ENCODE data around the gene NUBPL.
"Not testable (repeated sequence)": the region's sequence is repeated elsewhere in the genome, so short reads cannot be mapped to it uniquely, and the experiment has no call there.

Gene NUBPL

GRCh38 chr14:31884776-31885379 is 323.7 kb downstream of the NUBPL start:
- no peak for FAIRE-seq

DNA sequence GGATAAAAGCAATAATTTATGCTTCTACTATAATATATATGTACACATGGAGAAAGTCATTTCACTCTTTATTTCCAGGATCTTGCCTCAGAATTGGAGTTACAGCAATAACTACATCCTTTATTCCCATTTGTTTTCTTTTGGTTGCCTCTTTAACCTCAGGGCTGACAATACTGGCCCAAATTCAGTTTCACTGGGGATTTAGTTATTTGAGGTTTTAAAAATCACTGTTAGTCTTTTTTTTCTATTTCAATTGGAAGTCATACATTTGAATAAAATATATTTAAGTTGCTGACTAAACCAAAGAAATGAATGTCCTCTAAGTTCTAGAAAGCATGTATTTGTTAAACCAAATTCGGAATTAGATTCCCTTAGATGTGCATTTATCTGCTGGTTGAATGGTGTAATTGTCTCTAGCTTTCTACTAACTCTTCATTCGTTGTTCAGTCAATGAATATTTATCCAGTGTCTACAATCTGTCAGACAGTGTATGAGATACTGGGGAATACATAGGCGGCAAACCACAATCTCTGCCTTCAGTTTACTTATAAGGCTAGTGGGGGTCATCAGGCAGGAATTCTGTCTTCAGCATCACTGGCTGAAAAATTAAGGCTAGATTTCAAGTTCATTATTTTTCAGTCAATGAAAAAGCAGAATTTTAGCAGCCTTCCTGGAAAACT is 325.1 kb downstream of the NUBPL start:
- FAIRE-seq, result no peak

GRCh38 chr14:31887929-31888580 is 326.9 kb downstream of the NUBPL start:
- FAIRE-seq, result no peak

DNA sequence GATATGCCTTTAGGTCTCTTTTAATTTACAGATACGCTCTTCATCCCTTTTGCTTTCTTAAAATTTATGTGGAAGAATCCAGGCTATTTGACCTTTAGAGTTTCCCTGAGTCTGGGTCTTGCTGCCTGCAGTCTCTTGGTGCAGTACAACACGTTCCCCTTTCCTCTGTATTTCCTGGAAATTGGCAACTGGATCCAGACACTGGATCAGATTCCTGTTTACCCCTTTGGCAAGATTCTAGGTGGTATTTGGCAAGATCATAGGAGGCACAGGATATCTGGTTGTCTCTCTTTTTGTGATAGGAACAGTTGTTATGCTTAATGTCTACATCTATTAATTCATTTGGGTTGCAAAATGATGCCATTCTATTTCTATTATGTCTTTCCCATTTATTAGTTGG is 328.1 kb downstream of the NUBPL start:
- no peak for FAIRE-seq

- FAIRE-seq, result not testable (repeated sequence)
These were observed 329.0 kb downstream of the NUBPL start for GRCh38 chr14:31890202-31890601.

GRCh38 chr14:31893221-31893757 is 332.1 kb downstream of the NUBPL start:
- no peak for FAIRE-seq

- FAIRE-seq, result no peak
These were observed 333.1 kb downstream of the NUBPL start for GRCh38 chr14:31894351-31894750.

GRCh38 chr14:31895206-31895605 is 334.0 kb downstream of the NUBPL start:
- no peak for FAIRE-seq

- no peak for FAIRE-seq
These were observed 334.4 kb downstream of the NUBPL start for GRCh38 chr14:31895646-31896045.

DNA sequence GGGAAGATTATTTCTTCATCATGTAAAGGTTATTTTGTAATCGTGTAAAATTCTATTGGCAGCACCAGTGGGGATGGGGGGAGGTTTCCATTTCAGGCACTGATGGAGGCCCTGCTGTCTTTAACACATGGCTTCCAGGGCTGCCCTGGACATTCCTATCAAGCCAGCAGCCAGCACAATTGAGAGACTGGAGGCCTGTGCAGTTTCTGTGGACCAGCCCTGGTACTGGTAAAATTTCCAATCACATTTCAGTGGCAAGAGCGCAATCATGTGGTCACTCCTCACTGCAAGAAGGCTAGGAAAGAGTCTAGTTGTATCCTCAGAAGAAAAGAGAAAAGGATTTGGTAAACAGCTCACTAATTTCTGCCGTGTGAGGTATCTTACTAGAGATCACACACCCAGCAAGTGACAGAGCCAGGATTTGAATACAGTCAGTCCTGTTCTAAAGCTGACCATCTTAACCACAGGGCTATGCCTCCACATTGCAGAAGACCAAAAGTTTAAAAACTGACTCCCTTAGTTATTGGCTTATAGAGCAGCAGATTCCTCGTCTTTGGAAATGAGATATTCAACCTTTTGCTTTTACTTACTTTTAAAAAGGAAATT is 336.5 kb downstream of the NUBPL start:
- no peak for FAIRE-seq

GRCh38 chr14:31898838-31899528 is 337.8 kb downstream of the NUBPL start:
- FAIRE-seq, result no peak

DNA sequence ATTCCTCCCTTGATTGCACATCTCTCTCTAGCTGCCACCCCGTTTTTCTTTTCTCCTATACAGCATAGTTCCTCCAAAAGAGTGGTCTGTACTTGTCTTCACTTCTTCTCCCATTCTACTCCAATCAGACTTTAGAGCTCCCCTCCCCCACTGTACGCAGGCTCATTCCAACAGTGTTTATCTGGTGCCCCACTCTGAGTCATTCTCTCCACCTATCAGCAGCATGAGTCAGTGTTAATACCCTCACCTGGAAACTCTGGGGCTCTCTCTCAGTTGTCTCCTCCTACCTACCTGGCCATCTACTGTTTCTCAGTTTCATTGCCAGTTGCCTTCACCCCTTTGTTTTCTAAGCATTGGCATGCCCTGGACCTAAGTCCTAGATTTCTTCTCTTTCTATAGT is 340.8 kb downstream of the NUBPL start:
- FAIRE-seq, result no peak

DNA sequence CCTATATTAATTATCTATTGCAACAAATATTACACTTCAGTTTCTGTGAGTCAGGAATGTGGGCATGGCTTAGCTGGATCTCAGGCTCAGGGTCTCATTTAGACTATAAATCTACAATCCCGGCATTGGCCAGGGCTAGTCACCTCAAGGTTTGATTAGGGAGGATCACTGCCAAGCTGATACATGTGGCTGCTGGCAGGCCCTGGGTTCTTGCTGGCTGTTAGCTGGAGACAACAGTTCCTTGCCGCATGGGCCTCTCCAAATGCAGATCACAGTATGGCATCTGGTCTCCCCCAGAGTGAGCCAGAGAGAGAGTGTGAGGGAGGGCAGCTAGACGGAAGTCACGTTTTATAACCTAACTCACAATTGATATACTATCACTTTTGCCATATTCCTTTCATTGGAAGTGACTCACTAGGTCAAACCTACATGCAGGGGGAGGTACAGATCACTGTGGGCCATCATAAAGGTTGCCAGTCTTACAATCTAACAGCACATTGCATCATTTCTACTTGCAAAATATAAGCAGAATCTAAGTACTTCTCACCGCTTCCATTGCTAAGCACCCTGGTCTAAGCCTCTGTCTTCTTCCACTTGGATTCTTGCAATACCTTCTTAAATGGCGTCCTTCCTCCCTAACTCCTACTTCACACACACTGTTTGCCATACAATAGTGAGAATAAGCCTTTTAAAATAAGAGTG is 341.9 kb downstream of the NUBPL start:
- no peak for FAIRE-seq

- peak; percentile 14 for FAIRE-seq
These were observed 348.8 kb downstream of the NUBPL start for GRCh38 chr14:31909977-31910376.

All from A204.1 (cell line).